GM19035 (cell line): Measurements from ENCODE around the gene NLK.
"Not testable (repeated sequence)": the region's sequence is repeated elsewhere in the genome, so short reads cannot be mapped to it uniquely, and the experiment has no call there.

Experiments
- ATAC-seq: cut with Tn5 transposase; IDR thresholded peaks from one replicate; pipeline ENCODE4 v1.9.1; 2021; ENCODE audit not compliant: unreplicated experiment

Gene NLK

GRCh38 chr17:28188841-28189263 is 146.4 kb downstream of the NLK start:
- ATAC-seq: no peak

GRCh38 chr17:28189667-28190066 is 147.2 kb downstream of the NLK start:
- no peak for ATAC-seq

GRCh38 chr17:28191018-28191417 is 148.5 kb downstream of the NLK start:
- ATAC-seq: no peak

- no peak for ATAC-seq
Observed at GRCh38 chr17:28193241-28193640, 150.8 kb downstream of the NLK start.

- no peak for ATAC-seq
Observed at GRCh38 chr17:28194382-28194781, 151.9 kb downstream of the NLK start.

GRCh38 chr17:28196636-28197035 is 154.2 kb downstream of the NLK start:
- ATAC-seq: no peak

- no peak for ATAC-seq
Observed at GRCh38 chr17:28199115-28199514, 156.6 kb downstream of the NLK start.

GRCh38 chr17:28199728-28200127 is 157.3 kb downstream of the NLK start:
- ATAC-seq: no peak

GRCh38 chr17:28201315-28201714 is 158.8 kb downstream of the NLK start:
- no peak for ATAC-seq

- no peak for ATAC-seq
Observed at GRCh38 chr17:28204244-28204643, 161.8 kb downstream of the NLK start.

GRCh38 chr17:28204751-28205150 is 162.3 kb downstream of the NLK start:
- no peak for ATAC-seq

- ATAC-seq: no peak
Observed at GRCh38 chr17:28206292-28206691, 163.8 kb downstream of the NLK start.

- no peak for ATAC-seq
Observed at GRCh38 chr17:28211811-28212210, 169.3 kb downstream of the NLK start.

GRCh38 chr17:28213578-28213977 is 171.1 kb downstream of the NLK start:
- not testable (repeated sequence) for ATAC-seq

- ATAC-seq: no peak
Observed at GRCh38 chr17:28216052-28216451, 173.6 kb downstream of the NLK start.

GRCh38 chr17:28216528-28216927 is 174.1 kb downstream of the NLK start:
- ATAC-seq: no peak

GRCh38 chr17:28219771-28220170 is 177.3 kb downstream of the NLK start:
- no peak for ATAC-seq

GRCh38 chr17:28221751-28222414 is 179.4 kb downstream of the NLK start:
- ATAC-seq: no peak

- no peak for ATAC-seq
Observed at GRCh38 chr17:28225271-28225670, 182.8 kb downstream of the NLK start.

GRCh38 chr17:28225867-28226266 is 183.4 kb downstream of the NLK start:
- no peak for ATAC-seq

GRCh38 chr17:28226563-28227315 is 184.3 kb downstream of the NLK start:
- ATAC-seq: no peak

GRCh38 chr17:28227316-28228108 is 185.0 kb downstream of the NLK start:
- no peak for ATAC-seq
